ENCODE measurements around the gene DENND2D.

Gene DENND2D

GRCh38 chr1:111162488-111162880, 38.0 kb downstream of the DENND2D start (continued):
- TF ChIP-seq ZBTB17 (tag by site-specific recombination; IDR thresholded peaks at IDR 0.05) (no peak), ZNF560 (tag by site-specific recombination; IDR thresholded peaks at IDR 0.05; ENCODE audit: borderline replicate concordance) (no peak), ZBTB11 (tag by site-specific recombination; conservative IDR thresholded peaks at IDR 0.05; ENCODE audit: low read depth) (no peak), HIC1 (tag by site-specific recombination; IDR thresholded peaks at IDR 0.05) (no peak), KLF10 (tag by site-specific recombination; IDR thresholded peaks at IDR 0.05) (no peak), ZNF175 (tag by site-specific recombination; IDR thresholded peaks at IDR 0.05) (no peak), ZFP41 (tag by site-specific recombination; IDR thresholded peaks at IDR 0.05; ENCODE audit: borderline replicate concordance) (no peak), ZNF350 (tag by site-specific recombination; IDR thresholded peaks at IDR 0.05) (no peak), MEIS1 (CRISPR knock-in tag; IDR thresholded peaks at IDR 0.05; ENCODE audit: borderline replicate concordance) (no peak), ZNF76 (tag by site-specific recombination; IDR thresholded peaks at IDR 0.05; ENCODE audit: borderline replicate concordance, low read depth) (no peak), ZBTB8A (tag by site-specific recombination; IDR thresholded peaks at IDR 0.05) (no peak)
- TF ChIP-seq, protein P1, sequence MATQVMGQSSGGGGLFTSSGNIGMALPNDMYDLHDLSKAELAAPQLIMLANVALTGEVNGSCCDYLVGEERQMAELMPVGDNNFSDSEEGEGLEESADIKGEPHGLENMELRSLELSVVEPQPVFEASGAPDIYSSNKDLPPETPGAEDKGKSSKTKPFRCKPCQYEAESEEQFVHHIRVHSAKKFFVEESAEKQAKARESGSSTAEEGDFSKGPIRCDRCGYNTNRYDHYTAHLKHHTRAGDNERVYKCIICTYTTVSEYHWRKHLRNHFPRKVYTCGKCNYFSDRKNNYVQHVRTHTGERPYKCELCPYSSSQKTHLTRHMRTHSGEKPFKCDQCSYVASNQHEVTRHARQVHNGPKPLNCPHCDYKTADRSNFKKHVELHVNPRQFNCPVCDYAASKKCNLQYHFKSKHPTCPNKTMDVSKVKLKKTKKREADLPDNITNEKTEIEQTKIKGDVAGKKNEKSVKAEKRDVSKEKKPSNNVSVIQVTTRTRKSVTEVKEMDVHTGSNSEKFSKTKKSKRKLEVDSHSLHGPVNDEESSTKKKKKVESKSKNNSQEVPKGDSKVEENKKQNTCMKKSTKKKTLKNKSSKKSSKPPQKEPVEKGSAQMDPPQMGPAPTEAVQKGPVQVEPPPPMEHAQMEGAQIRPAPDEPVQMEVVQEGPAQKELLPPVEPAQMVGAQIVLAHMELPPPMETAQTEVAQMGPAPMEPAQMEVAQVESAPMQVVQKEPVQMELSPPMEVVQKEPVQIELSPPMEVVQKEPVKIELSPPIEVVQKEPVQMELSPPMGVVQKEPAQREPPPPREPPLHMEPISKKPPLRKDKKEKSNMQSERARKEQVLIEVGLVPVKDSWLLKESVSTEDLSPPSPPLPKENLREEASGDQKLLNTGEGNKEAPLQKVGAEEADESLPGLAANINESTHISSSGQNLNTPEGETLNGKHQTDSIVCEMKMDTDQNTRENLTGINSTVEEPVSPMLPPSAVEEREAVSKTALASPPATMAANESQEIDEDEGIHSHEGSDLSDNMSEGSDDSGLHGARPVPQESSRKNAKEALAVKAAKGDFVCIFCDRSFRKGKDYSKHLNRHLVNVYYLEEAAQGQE (tag by site-specific recombination; IDR thresholded peaks at IDR 0.05) = no peak

DNA sequence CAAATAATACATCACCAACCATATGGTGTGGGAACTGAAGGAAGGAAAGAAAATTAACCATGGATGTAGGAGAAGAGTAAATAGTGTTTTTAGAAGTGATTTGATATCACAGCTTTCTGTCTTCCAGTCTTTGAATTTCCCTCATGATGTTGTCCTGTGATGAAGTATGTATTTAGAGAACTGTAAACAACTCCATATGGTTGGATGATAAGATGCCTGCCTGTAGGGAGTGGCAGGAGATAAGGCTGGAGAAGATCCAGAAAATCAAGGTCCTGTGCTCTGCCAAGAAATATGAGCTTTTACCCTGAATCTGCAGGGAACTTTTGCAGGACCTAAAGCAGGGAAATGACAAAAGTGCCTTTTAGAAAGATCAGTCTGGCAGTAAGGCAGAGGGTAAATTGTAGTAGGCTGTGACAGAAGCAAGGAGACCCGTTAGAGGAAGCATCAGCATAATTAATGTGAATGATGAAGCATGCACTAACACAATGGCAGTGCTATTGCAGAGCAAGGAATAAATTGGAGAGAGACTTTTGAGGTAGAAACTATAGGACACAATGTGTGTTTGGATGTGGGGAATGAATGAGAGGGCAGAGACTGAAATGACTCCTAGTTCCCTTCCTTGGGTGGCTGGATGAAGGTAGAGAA, 38.5 kb downstream of the DENND2D start:
- H3K4me1 ChIP-seq (ENCODE audit: control insufficient read depth, insufficient read depth, low read length) = peaks cover under 1% of the 10 kb centered on the region; the same call in 1 of the 2 replicates
- H3K27ac ChIP-seq (ENCODE audit: extremely low read depth, low read depth, low read length) = no peak overlapping the region
- TF ChIP-seq ZBTB20 (tag by site-specific recombination; IDR thresholded peaks at IDR 0.05) (peak; percentile 18; the same call in 1 of the 2 replicates), ZNF623 (tag by site-specific recombination; IDR thresholded peaks at IDR 0.05) (no peak), ZNF335 (tag by site-specific recombination; conservative IDR thresholded peaks at IDR 0.05) (peak; percentile 44; the same call in 1 of the 2 replicates)
- TF ChIP-seq, protein P2, sequence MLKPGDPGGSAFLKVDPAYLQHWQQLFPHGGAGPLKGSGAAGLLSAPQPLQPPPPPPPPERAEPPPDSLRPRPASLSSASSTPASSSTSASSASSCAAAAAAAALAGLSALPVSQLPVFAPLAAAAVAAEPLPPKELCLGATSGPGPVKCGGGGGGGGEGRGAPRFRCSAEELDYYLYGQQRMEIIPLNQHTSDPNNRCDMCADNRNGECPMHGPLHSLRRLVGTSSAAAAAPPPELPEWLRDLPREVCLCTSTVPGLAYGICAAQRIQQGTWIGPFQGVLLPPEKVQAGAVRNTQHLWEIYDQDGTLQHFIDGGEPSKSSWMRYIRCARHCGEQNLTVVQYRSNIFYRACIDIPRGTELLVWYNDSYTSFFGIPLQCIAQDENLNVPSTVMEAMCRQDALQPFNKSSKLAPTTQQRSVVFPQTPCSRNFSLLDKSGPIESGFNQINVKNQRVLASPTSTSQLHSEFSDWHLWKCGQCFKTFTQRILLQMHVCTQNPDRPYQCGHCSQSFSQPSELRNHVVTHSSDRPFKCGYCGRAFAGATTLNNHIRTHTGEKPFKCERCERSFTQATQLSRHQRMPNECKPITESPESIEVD (tag by site-specific recombination; IDR thresholded peaks at IDR 0.05) = peak; percentile 31; the same call in 1 of the 2 replicates
- no peaks in the 10 kb centered on the region for H3K9me3 ChIP-seq (ENCODE audit: control insufficient read depth, insufficient read depth, low read depth, low read length)
- peaks cover 0 to 20% of the 10 kb centered on the region in 2 experiments for H3K36me3 ChIP-seq (ENCODE audit: control insufficient read depth in 2 of 2, insufficient read depth in 1 of 2, low read length in 2 of 2)
- ChIA-PET POLR2A (interaction anchor here (2.6 kb wide), 1 partner anchor 22 kb away, joined by 6 read pairs; the partner anchor contains the start of genes CEPT1 and DRAM2), CTCF (interaction anchor here (0.8 to 1.6 kb wide), 3 partner anchors 16 to 47 kb away, joined by 3 to 6 read pairs (median 5); no protein-coding TSS in a partner anchor)
- H3K4me3 ChIP-seq (ENCODE audit: low read depth, low read length) = no peak overlapping the region
